NT2/D1 (cell line): ENCODE results near the gene TLR4.

Experiments used
- DNase-seq: peaks from one replicate; pipeline ENCODE4 v3.0.0-alpha.2; 2011; ENCODE audit warnings: low read depth, low spot score
- H3K27me3 ChIP-seq: 2 replicates; pipeline ENCODE4 v1.6.0; 2011; ENCODE audit warnings: mild to moderate bottlenecking; ENCODE audit not compliant: insufficient read length, insufficient read depth
- H3K36me3 ChIP-seq: 2 replicates; pipeline ENCODE4 v1.6.1; 2011; ENCODE audit warnings: mild to moderate bottlenecking, low read length, mixed read lengths; ENCODE audit not compliant: insufficient read depth, insufficient read length
- H3K4me1 ChIP-seq: 2 replicates; pipeline ENCODE4 v1.5.1; 2011; ENCODE audit not compliant: insufficient read depth, insufficient read length
- H3K4me3 ChIP-seq: 2 replicates; pipeline ENCODE4 v1.5.1; 2011; ENCODE audit warnings: low read depth; ENCODE audit not compliant: insufficient read length
- H3K9ac ChIP-seq: 2 replicates; pipeline ENCODE4 v1.6.0; 2011; ENCODE audit warnings: low read depth; ENCODE audit not compliant: insufficient read length
- H3K9me3 ChIP-seq: 2 replicates; pipeline ENCODE4 v1.5.1; 2011; ENCODE audit warnings: mild to moderate bottlenecking, low read length; ENCODE audit not compliant: insufficient read depth
- SUZ12 ChIP-seq: IDR thresholded peaks from 2 replicates; pipeline ENCODE4 v1.6.1; 2011; ENCODE audit not compliant: insufficient read length, insufficient read depth; ENCODE audit errors: extremely low read depth
- YY1 ChIP-seq: IDR thresholded peaks from 2 replicates; pipeline ENCODE4 v1.6.1; 2011; ENCODE audit not compliant: insufficient read length, insufficient read depth
- ZNF274 ChIP-seq: IDR thresholded peaks from 2 replicates; pipeline ENCODE4 v1.6.1; 2011; ENCODE audit warnings: mild to moderate bottlenecking, low read depth, low read length

TLR4 gene

GRCh38 chr9:117677572-117677971 is 26.6 kb upstream of the TLR4 start:
- TF ChIP-seq YY1, result no peak
- TF ChIP-seq SUZ12, result no peak
- no peak for TF ChIP-seq ZNF274
- Histone ChIP-seq H3K4me1 (no peaks in the 10 kb centered on the region), H3K36me3 (no peaks in the 10 kb centered on the region), H3K27me3 (no peaks in the 10 kb centered on the region), H3K4me3 (no peak overlapping the region), H3K9ac (no peak overlapping the region), H3K9me3 (no peaks in the 10 kb centered on the region)
- no peak for DNase-seq

GRCh38 chr9:117678871-117679270 is 25.3 kb upstream of the TLR4 start:
- Histone ChIP-seq H3K36me3 (no peaks in the 10 kb centered on the region), H3K27me3 (no peaks in the 10 kb centered on the region), H3K9me3 (no peaks in the 10 kb centered on the region), H3K9ac (no peak overlapping the region), H3K4me1 (no peaks in the 10 kb centered on the region), H3K4me3 (no peak overlapping the region)
- TF ChIP-seq YY1, result no peak
- TF ChIP-seq ZNF274, result no peak
- TF ChIP-seq SUZ12, result no peak
- no peak for DNase-seq

GRCh38 chr9:117679416-117679815 is 24.8 kb upstream of the TLR4 start:
- Histone ChIP-seq H3K9me3 (no peaks in the 10 kb centered on the region), H3K27me3 (no peaks in the 10 kb centered on the region), H3K4me1 (no peaks in the 10 kb centered on the region), H3K36me3 (no peaks in the 10 kb centered on the region), H3K4me3 (no peak overlapping the region), H3K9ac (no peak overlapping the region)
- no peak for DNase-seq
- TF ChIP-seq ZNF274, result no peak
- no peak for TF ChIP-seq YY1
- TF ChIP-seq SUZ12, result no peak

- no peak for DNase-seq
- no peaks in the 10 kb centered on the region for H3K4me1 ChIP-seq
- TF ChIP-seq YY1, result no peak
- TF ChIP-seq ZNF274, result no peak
- TF ChIP-seq SUZ12, result no peak
These were observed 22.3 kb upstream of the TLR4 start for GRCh38 chr9:117681888-117682287.

GRCh38 chr9:117682955-117683710 is 21.1 kb upstream of the TLR4 start:
- Histone ChIP-seq H3K9me3 (no peaks in the 10 kb centered on the region), H3K4me3 (no peak overlapping the region), H3K36me3 (no peaks in the 10 kb centered on the region), H3K27me3 (no peaks in the 10 kb centered on the region), H3K9ac (no peak overlapping the region), H3K4me1 (no peaks in the 10 kb centered on the region)
- no peak for DNase-seq
- TF ChIP-seq SUZ12 (no peak), YY1 (no peak), ZNF274 (no peak)

More at GRCh38 chr9:117681888-117682287, 22.3 kb upstream of the TLR4 start:
- no peaks in the 10 kb centered on the region for H3K36me3 ChIP-seq
- no peaks in the 10 kb centered on the region for H3K9me3 ChIP-seq
- no peaks in the 10 kb centered on the region for H3K27me3 ChIP-seq
- no peak overlapping the region for H3K4me3 ChIP-seq
- no peak overlapping the region for H3K9ac ChIP-seq

GRCh38 chr9:117687532-117687931 is 16.7 kb upstream of the TLR4 start:
- H3K27me3 ChIP-seq, result no peaks in the 10 kb centered on the region
- H3K36me3 ChIP-seq, result no peaks in the 10 kb centered on the region
- H3K9me3 ChIP-seq, result no peaks in the 10 kb centered on the region
- TF ChIP-seq ZNF274 (no peak), SUZ12 (no peak), YY1 (no peak)
- H3K4me1 ChIP-seq, result no peaks in the 10 kb centered on the region
- no peak overlapping the region for H3K4me3 ChIP-seq
- peak; percentile 9 for DNase-seq
- no peak overlapping the region for H3K9ac ChIP-seq

- no peak overlapping the region for H3K4me3 ChIP-seq
- no peak for DNase-seq
- no peaks in the 10 kb centered on the region for H3K27me3 ChIP-seq
- no peak overlapping the region for H3K9ac ChIP-seq
- no peaks in the 10 kb centered on the region; the same call in 1 of the 2 replicates for H3K9me3 ChIP-seq
- TF ChIP-seq SUZ12, result no peak
- no peak for TF ChIP-seq YY1
- TF ChIP-seq ZNF274, result no peak
- no peaks in the 10 kb centered on the region for H3K36me3 ChIP-seq
- no peaks in the 10 kb centered on the region for H3K4me1 ChIP-seq
These were observed 12.8 kb upstream of the TLR4 start for GRCh38 chr9:117691367-117691766.
